ENCODE data around the gene OR13H1. TPM values are rescaled to one million over a fixed set of nuclear protein-coding genes. Genes with fewer than 3 reads are reported as not detected.
"Not testable (repeated sequence)": the region's sequence is repeated elsewhere in the genome, so short reads cannot be mapped to it uniquely, and the experiment has no call there.

The OR13H1 gene, protein sequence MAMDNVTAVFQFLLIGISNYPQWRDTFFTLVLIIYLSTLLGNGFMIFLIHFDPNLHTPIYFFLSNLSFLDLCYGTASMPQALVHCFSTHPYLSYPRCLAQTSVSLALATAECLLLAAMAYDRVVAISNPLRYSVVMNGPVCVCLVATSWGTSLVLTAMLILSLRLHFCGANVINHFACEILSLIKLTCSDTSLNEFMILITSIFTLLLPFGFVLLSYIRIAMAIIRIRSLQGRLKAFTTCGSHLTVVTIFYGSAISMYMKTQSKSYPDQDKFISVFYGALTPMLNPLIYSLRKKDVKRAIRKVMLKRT
- total RNA-seq: not detected

GRCh38 chrX:131543774-131544173, at the start of gene OR13H1:
TSS of gene OR13H1 (plus strand) at chrX:131544074. CDS start at chrX:131544074, 0 bp downstream.
- DNase-seq (ENCODE audit: low spot score): no peak

- not testable (repeated sequence) for DNase-seq (ENCODE audit: low spot score)
These were observed 42.3 kb upstream of the OR13H1 start for GRCh38 chrX:131501556-131501955.

GRCh38 chrX:131513159-131513914, 30.5 kb upstream of the OR13H1 start:
- no peak for DNase-seq (ENCODE audit: low spot score)

- DNase-seq (ENCODE audit: low spot score): no peak
These were observed 22.1 kb upstream of the OR13H1 start for GRCh38 chrX:131521824-131522223.

DNA sequence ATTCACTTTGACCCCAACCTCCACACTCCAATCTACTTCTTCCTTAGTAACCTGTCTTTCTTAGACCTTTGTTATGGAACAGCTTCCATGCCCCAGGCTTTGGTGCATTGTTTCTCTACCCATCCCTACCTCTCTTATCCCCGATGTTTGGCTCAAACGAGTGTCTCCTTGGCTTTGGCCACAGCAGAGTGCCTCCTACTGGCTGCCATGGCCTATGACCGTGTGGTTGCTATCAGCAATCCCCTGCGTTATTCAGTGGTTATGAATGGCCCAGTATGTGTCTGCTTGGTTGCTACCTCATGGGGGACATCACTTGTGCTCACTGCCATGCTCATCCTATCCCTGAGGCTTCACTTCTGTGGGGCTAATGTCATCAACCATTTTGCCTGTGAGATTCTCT, 344 bp downstream of the OR13H1 start:
- no peak for DNase-seq (ENCODE audit: low spot score)

DNA sequence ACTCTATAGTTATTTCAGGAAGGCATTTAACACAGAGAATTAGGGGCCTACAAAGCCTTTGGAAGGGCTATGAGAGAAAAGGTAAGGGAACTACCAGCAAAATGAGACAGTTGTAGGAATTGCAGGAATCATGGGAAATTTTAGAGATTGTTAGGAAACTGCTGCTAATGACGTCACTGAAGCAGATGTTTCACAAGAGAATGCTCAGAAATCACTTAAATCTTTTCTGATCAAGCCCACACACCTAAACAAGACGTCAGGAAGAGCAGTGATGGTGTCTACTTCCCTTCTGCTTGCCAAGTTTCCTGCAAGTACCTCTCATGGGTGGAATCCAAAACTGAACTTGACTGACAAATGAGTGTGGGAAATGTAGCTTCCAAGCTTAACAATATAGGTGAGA, 5.1 kb downstream of the OR13H1 start:
- no peak for DNase-seq (ENCODE audit: low spot score)

DNA sequence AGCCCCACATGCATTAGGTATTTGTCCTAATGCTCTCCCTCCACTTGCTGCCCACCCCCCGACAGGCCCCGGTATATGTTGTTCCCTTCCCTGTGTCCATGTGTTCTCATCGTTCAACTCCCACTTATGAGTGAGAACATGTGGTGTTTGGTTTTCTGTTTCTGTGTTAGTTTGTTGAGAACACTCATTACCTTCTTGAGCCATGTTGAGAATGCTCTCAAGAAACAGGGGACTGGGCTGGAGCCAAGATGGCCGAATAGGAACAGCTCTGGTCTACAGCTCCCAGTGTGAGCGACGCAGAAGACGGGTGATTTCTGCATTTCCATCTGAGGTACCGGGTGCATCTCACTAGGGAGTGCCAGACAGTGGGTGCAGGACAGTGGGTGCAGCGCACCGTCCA, 8.6 kb downstream of the OR13H1 start:
- not testable (repeated sequence) for DNase-seq (ENCODE audit: low spot score)

DNA sequence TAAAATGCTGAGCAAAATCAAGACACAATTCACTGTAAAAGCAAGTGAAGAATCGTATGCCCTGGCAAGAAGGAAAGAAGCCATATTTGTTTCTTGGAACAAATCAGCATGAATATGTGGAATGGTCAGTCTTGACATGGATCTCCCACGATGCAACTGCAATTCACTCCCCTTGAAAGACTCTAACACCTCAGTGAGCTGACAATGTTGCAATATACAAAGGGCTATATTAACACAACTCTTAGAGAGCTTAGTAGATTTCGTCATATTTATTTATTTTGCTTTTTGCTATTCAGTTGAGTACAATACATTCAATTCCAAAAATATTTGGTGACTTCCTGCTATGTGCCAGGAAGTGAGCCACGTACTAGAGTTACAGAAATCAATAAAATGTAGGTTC, 14.7 kb downstream of the OR13H1 start:
- DNase-seq (ENCODE audit: low spot score): no peak

- DNase-seq (ENCODE audit: low spot score): no peak
These were observed 20.8 kb downstream of the OR13H1 start for GRCh38 chrX:131564553-131565229.

DNA sequence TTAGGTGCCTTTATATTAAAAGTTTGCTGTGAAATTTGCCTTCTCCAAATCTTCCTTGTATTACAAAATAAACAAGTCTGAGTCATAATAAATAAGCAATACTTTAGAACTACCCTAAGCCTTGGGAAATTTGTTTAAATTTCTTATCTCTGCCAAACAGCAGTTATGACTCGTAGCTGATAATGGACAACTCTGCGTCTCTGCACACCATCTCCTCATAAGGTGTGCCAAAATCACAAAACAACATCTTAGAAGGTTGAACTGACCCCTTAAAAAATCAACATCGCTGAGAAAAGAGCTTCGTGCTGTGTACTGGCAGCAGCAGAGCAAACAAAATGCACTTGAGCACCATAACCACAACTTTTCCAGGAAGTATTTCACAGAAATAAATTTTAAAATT, 22.0 kb downstream of the OR13H1 start:
- no peak for DNase-seq (ENCODE audit: low spot score)

- no peak for DNase-seq (ENCODE audit: low spot score)
These were observed 27.5 kb downstream of the OR13H1 start for GRCh38 chrX:131571348-131571747.

- no peak for DNase-seq (ENCODE audit: low spot score)
These were observed 28.6 kb downstream of the OR13H1 start for GRCh38 chrX:131572372-131573014.

DNA sequence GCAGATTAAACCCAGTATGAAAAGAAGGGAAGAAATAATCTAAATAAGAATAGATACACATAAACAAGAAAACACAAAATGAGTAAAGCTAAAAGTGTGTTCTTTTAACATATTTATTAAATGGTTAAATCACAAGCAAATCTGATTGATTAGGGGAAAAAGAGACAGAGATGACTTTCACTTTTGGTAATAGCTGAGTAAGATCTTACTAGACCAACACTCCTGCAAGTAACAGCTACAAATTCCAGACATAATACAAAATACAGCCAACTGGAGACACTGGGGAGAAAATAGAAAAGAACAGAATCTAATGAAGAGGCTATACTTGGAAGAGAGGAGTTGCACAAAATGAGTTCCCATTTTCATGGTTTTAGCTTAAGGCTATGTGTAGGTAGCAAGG, 33.5 kb downstream of the OR13H1 start:
- DNase-seq (ENCODE audit: low spot score): no peak

DNA sequence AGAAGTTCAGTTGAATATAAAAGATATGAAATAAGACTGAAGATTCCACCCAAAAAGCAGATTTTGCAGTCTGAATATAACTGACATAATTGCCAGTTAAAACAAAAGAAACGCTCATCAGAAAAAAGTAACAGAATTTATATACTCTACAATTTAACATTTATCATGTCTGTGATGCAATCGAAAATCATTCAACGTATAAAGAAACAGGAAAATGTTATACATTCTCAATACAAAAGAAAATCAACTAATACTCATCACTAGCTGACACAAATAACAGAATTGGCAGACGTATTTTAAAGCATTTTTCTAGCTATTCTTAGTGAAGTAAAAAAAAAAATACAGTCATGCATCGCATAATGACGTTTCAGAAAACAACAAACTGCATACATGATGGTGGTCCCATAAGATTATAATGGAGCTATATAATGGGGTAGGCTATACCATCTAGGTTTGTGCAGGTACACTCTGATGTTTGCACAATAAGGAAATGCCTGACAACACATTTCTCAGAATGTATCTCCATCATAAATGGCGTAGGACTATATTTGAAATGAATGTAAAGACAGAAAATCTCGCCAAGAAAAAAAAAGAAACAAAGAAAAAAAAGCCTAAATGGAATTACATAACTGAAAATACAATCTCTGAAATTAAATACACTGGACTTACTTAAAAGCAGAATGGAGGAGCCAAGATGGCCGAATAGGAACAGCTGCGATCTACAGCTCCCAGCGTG, 34.3 kb downstream of the OR13H1 start:
- no peak for DNase-seq (ENCODE audit: low spot score)

- DNase-seq (ENCODE audit: low spot score): not testable (repeated sequence)
These were observed 35.0 kb downstream of the OR13H1 start for GRCh38 chrX:131578735-131579367.

DNA sequence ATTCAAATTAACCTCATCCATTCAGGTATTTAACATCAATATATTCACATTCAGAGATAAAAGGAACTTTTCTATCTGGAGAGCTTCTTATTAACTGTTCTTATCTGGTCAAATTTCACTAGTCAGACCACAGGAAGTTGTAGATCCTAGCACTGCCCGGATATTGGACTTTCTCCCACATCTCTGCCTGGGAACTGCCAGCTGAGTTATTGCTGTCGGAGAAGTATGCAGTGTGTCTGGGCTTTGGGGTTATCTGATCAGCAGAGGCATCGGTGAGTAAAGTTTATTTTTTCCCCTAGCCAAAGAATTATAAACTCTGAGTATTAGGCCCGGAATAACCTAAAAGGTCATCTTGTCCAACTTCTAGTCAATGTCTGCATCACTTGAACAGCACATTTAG, 45.1 kb downstream of the OR13H1 start:
- DNase-seq (ENCODE audit: low spot score): no peak

Data from mucosa of gallbladder (tissue), 1 donor.